Activated CD8-positive, alpha-beta memory T cell treated with anti-CD3 and anti-CD28 coated beads for 36 hours (primary cell): Measurements from ENCODE around the gene LMTK3. TPM values are rescaled to one million over a fixed set of nuclear protein-coding genes. Genes with fewer than 3 reads are reported as not detected.
"Not testable (repeated sequence)": the region's sequence is repeated elsewhere in the genome, so short reads cannot be mapped to it uniquely, and the experiment has no call there.

Experiments
- CTCF ChIA-PET: fragments of 350-600 bp; sonication (Branson Sonifier 250); formaldehyde crosslinking; loops from one replicate; lab custom pipeline; 2021; ENCODE audit warnings: antibody characterized with exemption; lab: Charles Lee
- POLR2A ChIA-PET: fragments of 350-600 bp; sonication (Branson Sonifier 250); formaldehyde crosslinking; loops from one replicate; lab custom pipeline; 2021; ENCODE audit warnings: antibody characterized with exemption; lab: Charles Lee
- total RNA-seq, 2 experiments: library from RNA; stranded (reverse); gene quantifications; one replicate each; pipeline ENCODE4 v1.2.3, GENCODE V29; 2021

Gene LMTK3
- total RNA-seq, 2 experiments from 2014 or later: 3.0 to 3.8 TPM

GRCh38 chr19:48495396-48495795 is 16.2 kb downstream of the LMTK3 start:
- CTCF ChIA-PET: interaction anchor here (1.4 to 1.6 kb wide), 2 partner anchors 12 to 94 kb away, joined by 3 to 4 read pairs; no protein-coding TSS in a partner anchor
- POLR2A ChIA-PET: no interaction called here

- ChIA-PET CTCF (interaction anchor here (0.6 to 1.8 kb wide), 3 partner anchors 12 to 157 kb away, joined by 3 to 8 read pairs (median 7); no protein-coding TSS in a partner anchor), POLR2A (interaction anchor here (0.6 kb wide), 2 partner anchors 124 to 1895 kb away, joined by 3 to 4 read pairs; no protein-coding TSS in a partner anchor)
Measured at GRCh38 chr19:48493718-48494401, 17.8 kb downstream of the LMTK3 start.

DNA sequence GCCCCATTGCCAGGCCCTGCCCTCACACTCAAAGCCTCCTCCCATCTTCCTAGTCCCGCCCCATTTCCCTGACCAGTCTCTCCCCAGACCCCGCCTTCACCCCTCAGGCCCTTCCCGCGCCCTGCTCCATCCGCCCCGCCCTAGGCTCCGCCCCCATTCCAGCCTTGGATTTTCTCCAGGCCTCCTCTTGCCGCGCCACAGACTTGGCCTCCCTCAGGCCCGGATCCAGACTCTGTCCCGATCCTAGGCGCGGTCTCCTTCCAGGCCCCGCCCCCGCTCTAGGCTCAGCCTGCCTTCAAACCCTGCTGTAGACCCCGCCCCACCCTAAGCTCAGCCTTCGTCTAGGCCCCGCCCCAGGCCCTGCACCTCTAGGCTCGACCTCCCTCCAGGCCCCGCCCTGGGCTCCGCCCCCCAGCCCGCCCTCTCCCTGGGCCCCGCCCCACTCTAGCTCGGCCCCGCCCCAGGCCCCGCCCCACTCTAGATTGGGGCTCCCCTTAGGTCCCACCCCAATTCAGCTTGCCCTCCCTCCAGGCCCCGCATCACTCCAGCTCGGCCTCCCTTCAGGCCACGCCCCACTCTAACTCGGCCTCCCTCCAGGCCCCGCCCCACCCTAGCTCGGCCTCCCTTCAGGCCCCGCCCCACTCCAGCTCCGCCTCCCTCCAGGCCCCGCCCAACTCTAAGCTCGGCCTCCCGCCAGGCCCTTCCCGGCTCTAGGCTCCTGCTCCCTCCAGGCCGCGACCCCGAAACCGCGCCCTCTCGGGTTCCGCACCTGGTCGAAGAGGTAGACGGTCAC is 18.5 kb downstream of the LMTK3 start:
- POLR2A ChIA-PET: interaction anchor here (0.6 to 0.9 kb wide), 2 partner anchors 119 to 125 kb away, joined by 4 read pairs; no protein-coding TSS in a partner anchor

GRCh38 chr19:48491793-48492123 is 19.9 kb downstream of the LMTK3 start:
- CTCF ChIA-PET: interaction anchor here (1.3 to 1.6 kb wide), 2 partner anchors 101 to 158 kb away, joined by 3 to 5 read pairs; partner anchors contain the start of gene KDELR1
- POLR2A ChIA-PET: interaction anchor here (1.0 kb wide), 1 partner anchor 127 kb away, joined by 3 read pairs; the partner anchor contains the start of genes RPL18 and SPHK2

More for the DNA sequence above, 18.5 kb downstream of the LMTK3 start:
- CTCF ChIA-PET: interaction anchor here (0.6 to 1.8 kb wide), 3 partner anchors 13 to 157 kb away, joined by 3 to 8 read pairs (median 7); no protein-coding TSS in a partner anchor

DNA sequence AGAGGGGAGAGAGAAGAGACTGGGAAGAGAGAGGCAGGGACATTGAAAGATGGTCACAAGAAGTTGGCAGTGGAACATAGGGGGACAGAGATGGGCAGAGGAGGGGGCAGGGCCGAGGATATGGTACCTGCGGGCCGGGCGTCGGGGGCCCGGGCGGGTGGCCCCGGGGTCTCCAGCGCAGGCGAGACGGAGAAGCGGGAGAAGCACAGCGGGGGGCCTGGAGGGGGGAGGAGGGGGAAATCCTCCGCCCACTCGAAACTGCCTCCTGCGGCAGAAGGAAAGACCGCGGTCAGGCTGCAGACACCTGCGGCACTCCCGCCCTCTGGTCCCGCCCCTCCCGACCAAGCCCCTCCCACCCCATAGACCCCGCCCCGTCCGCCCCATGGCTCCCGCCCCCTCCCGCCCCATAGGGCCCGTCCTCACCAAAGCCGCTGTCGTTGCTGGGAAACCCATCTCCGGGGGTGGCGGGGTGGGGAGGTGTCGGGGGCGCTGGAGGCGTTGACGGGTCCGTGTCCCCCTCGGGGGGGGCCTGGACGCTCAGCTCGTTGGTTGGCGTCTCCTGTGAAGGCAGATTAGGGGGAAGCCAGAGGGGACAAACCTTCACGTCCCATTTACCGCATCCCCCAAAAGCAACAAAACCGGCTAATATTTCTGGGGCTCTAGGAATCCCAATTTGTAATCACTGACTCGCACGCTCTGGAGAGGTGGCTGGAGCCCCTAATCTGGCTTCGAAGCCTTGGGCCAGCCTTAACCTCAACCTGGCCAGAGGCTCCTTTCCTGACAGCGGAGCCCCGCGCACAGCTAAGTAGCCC is 20.4 kb downstream of the LMTK3 start:
- CTCF ChIA-PET: interaction anchor here (0.7 to 4.8 kb wide), 11 partner anchors 10 to 171 kb away, joined by 3 to 32 read pairs (median 11); partner anchors contain the start of gene KDELR1
- POLR2A ChIA-PET: interaction anchor here (1.0 kb wide), 1 partner anchor 128 kb away, joined by 3 read pairs; the partner anchor contains the start of genes RPL18 and SPHK2

DNA sequence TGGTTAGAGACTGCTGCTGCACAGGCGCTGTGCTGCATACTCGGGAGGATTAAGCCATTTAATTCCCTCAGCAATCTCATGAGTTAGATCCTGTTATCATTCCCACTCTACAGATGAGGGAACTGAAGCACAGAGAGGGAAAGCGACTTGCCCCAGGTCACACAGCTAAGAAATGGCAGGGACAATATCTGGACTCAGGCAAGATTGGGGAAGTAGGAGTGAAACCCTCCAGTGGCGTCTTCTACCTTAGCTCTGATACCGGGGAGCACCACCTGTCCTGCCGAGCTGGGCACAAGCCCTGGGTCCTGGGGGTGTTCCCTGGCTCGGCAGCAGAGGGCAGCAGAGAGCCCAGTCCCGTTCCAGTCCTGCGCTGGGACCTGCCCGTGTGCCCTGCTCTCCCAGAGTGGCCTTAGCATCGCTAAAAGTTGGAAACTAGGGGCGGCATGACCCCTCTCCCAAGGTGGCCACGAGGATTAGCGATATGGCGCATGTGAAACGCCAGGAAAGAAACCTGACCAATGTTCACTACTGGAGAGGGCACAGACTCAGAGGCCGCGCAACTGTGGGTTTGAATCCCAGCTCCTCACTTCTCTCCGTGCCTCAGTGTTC is 21.9 kb downstream of the LMTK3 start:
- POLR2A ChIA-PET: interaction anchor here (0.5 to 1.6 kb wide), 3 partner anchors 9 to 131 kb away, joined by 3 to 4 read pairs (median 3); no protein-coding TSS in a partner anchor
- CTCF ChIA-PET: interaction anchor here (0.7 to 4.8 kb wide), 23 partner anchors 9 to 145 kb away, joined by 3 to 32 read pairs (median 5); partner anchors contain the start of gene KDELR1

GRCh38 chr19:48488478-48488877 is 23.2 kb downstream of the LMTK3 start:
- CTCF ChIA-PET: interaction anchor here (1.4 to 4.8 kb wide), 9 partner anchors 8 to 100 kb away, joined by 4 to 32 read pairs (median 11); no protein-coding TSS in a partner anchor
- POLR2A ChIA-PET: interaction anchor here (0.7 kb wide), 1 partner anchor 66 kb away, joined by 8 read pairs; no protein-coding TSS in a partner anchor

- ChIA-PET CTCF (interaction anchor here (0.8 to 4.8 kb wide), 5 partner anchors 9 to 359 kb away, joined by 3 to 32 read pairs (median 5); no protein-coding TSS in a partner anchor), POLR2A (interaction anchor here (0.7 kb wide), 1 partner anchor 67 kb away, joined by 8 read pairs; no protein-coding TSS in a partner anchor)
Measured at GRCh38 chr19:48487948-48488347, 23.7 kb downstream of the LMTK3 start.

- ChIA-PET CTCF (interaction anchor here (0.8 to 4.8 kb wide), 3 partner anchors 96 to 360 kb away, joined by 3 to 32 read pairs (median 5); no protein-coding TSS in a partner anchor), POLR2A (no interaction called here)
Measured at GRCh38 chr19:48487544-48487943, 24.1 kb downstream of the LMTK3 start.

DNA sequence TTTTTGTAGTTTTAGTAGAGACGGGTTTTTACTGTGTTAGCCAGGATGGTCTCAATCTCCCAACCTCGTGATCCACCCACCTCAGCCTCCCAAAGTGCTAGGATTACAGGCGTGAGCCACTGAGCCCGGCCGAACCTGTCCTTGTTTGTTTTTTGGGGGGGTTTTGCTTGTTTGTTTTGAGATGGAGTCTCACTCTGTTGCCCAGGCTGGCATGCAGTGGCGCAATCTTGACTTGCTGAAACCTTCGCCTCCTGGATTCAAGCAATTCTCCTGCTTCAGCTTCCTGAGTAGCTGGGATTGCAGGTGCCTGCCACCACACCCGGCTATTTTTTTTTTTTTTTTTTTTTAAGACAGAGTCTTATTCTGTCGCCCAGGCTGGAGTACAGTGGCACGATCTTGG is 24.9 kb downstream of the LMTK3 start:
- POLR2A ChIA-PET: not testable (repeated sequence)
- CTCF ChIA-PET: interaction anchor here (2.2 to 4.8 kb wide), 2 partner anchors 97 to 102 kb away, joined by 5 to 32 read pairs; no protein-coding TSS in a partner anchor

DNA sequence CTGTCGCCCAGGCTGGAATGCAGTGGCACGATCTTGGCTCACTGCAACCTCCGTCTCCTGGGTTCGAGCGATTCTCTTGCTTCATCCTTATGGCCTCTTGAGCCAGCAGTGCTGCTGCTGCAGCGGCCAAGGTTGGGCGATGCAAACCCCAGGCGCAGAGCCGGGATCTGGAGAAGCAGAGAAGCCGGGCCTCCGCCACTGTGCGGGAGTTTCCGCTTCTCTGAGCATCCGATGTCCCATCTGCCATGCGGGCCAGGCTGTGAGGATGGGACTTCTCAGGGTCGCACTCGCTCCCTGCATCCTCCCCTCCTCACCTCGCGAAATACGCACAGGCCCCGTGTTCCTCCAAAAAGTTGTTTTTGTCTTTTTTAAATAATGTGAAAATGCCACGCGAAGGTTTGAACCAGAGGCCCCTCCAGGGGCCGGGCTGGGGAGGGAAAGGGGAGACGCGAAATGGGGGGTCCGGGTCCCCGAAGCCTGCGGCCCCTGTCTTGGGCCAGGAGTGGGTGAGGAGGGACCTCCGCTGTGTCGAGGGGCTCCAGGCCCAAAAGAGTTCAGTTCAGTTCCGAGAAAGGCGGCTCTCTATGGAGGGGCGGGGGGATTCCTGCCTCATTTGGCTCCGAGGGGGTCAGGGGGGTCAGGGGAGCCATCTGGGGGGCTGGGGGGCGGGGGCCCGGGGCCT is 26.6 kb downstream of the LMTK3 start:
- CTCF ChIA-PET: no interaction called here
- POLR2A ChIA-PET: no interaction called here

GRCh38 chr19:48484247-48484893 is 27.3 kb downstream of the LMTK3 start:
- ChIA-PET CTCF (no interaction called here), POLR2A (no interaction called here)

DNA sequence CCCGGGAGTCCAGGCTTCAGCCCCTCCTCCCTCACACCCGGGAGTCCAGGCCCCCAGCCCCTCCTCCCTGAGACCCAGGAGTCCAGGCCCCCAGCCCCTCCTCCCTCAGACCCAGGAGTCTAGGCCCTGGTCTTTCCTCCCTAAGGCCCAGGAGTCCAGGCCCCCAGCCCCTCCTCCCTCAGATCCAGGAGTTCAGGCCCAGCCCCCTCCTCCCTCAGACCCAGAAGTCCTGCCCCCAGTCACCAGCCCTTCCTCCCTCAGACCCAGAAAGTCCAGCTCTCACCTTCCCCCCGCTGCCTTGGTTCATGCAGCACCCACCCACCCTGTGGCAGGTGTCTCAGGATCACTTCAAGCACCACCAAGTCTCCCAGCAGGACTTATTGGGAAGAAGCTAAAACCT is 28.3 kb downstream of the LMTK3 start:
- ChIA-PET POLR2A (no interaction called here), CTCF (no interaction called here)

DNA sequence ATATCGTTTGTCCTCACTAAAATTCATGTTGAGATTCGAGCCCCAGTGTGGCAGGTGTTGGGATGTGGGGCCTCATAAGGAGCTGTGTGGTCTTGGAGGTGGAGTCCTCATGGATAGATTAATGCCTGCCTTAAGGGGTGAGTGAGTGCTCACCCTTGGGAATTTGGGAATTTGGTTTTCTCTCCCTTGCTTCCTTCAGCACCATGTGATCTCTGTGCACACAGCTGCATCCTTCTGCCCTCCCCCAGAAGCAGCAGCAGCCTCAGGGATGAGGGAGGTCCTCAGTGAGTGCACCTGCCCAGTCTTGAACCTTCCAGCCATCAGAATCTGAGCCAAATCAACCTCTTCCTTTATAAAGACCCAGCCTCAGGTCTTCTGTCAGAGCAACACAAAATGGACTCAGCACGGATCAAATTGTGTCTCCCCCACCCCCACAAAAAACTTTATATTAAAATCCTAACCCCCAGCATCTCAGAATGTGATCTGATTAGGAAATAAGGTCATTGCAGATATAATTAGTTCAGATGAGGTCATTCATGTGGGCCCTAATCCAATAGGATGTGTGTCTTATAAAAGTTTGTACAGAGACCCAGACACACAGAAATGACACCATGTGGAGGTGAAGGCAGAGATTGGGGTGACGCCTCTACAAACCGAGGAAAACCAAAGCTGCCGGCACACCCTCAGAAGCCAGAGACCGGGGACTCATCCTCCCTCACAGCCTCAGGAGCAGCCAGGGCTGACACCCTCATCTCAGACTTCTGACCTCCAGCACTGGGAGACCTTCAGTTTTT is 29.6 kb downstream of the LMTK3 start:
- POLR2A ChIA-PET: no interaction called here
- CTCF ChIA-PET: interaction anchor here (0.7 to 2.5 kb wide), 4 partner anchors 8 to 102 kb away, joined by 3 to 16 read pairs (median 4); no protein-coding TSS in a partner anchor
